ENCODE measurements around the gene SF3B1.

DNA sequence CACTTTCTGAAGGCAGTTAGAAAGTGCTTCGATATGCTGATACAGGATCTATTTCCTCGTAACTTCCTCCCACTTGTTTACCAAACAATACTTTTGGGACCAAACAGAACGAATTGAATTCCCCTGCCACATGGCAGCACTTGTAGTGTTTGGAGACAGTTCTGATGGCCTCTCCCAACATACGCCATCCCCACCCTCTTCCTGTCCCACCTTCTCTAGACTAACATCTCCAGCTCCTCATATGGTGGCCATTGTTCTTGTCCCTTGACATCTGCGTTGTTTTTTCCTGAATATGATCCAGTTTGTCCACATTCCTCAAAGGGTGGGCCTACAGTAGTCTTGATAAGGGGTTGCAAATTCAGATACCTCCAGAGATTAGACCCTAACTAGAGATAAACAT lies 70.8 kb downstream of the SF3B1 start:
- TF ChIP-seq CTCF (IDR thresholded peaks at IDR 0.05 in 4 of 5, conservative IDR thresholded peaks at IDR 0.05 in 1 of 5) = no peak
- no peak for TF ChIP-seq POLR2A (IDR thresholded peaks at IDR 0.05)

Data from gastrocnemius medialis (tissue), 4 donors.